HepG2 (cell line): ENCODE data around the gene CHMP5. TPM values are rescaled to one million over a fixed set of nuclear protein-coding genes. Genes with fewer than 3 reads are reported as not detected.

ENCODE experiments used
- AKAP8 ChIP-seq: sonication (generic); formaldehyde crosslinking; IDR thresholded peaks from 2 replicates; pipeline ENCODE4 v1.5.1; 2020; ENCODE audit warnings: mild to moderate bottlenecking, missing genetic modification reagents
- ATF5 ChIP-seq: sonication (generic); formaldehyde crosslinking; IDR thresholded peaks from 2 replicates; pipeline ENCODE4 v1.4.0; 2020; ENCODE audit warnings: mild to moderate bottlenecking, low read depth, missing genetic modification reagents
- CCDC6 ChIP-seq: sonication (generic); formaldehyde crosslinking; IDR thresholded peaks from 2 replicates; pipeline ENCODE4 v1.8.1; 2022; ENCODE audit warnings: mild to moderate bottlenecking, missing genetic modification reagents, moderate library complexity
- CENPX ChIP-seq: sonication (generic); formaldehyde crosslinking; IDR thresholded peaks from 2 replicates; pipeline ENCODE4 v1.9.0; 2021; ENCODE audit warnings: mild to moderate bottlenecking, missing genetic modification reagents, moderate library complexity
- DNMT1 ChIP-seq: sonication (generic); formaldehyde crosslinking; IDR thresholded peaks from 2 replicates; pipeline ENCODE4 v1.5.1; 2020; ENCODE audit warnings: mild to moderate bottlenecking, missing genetic modification reagents
- ELK4 ChIP-seq: sonication (generic); formaldehyde crosslinking; IDR thresholded peaks from 2 replicates; pipeline ENCODE4 v1.9.0; 2021; ENCODE audit warnings: missing genetic modification reagents, borderline replicate concordance
- ESRRA ChIP-seq: sonication (generic); formaldehyde crosslinking; IDR thresholded peaks from 2 replicates; pipeline ENCODE4 v1.5.1; 2020; ENCODE audit warnings: mild to moderate bottlenecking, low read depth, missing genetic modification reagents
- FOXJ3 ChIP-seq: sonication (generic); formaldehyde crosslinking; IDR thresholded peaks from 2 replicates; pipeline ENCODE4 v1.4.0; 2020; ENCODE audit warnings: missing genetic modification reagents, mild to moderate bottlenecking, borderline replicate concordance
- KLF12 ChIP-seq: sonication (generic); formaldehyde crosslinking; IDR thresholded peaks from 2 replicates; pipeline ENCODE4 v1.4.0; 2020; ENCODE audit warnings: missing genetic modification reagents, borderline replicate concordance
- MEF2D ChIP-seq: sonication (generic); formaldehyde crosslinking; IDR thresholded peaks from 2 replicates; pipeline ENCODE4 v1.5.1; 2020; ENCODE audit warnings: mild to moderate bottlenecking, missing genetic modification reagents
- MYC ChIP-seq: sonication (generic); formaldehyde crosslinking; IDR thresholded peaks from 2 replicates; pipeline ENCODE4 v1.9.0; 2021; ENCODE audit warnings: missing genetic modification reagents, borderline replicate concordance
- NBN ChIP-seq: fragments of 450-650 bp; conservative IDR thresholded peaks from 2 replicates; pipeline ENCODE4 v1.6.1; 2017
- NKX3-1 ChIP-seq: sonication (generic); formaldehyde crosslinking; IDR thresholded peaks from 2 replicates; pipeline ENCODE4 v1.5.0; 2020; ENCODE audit warnings: missing genetic modification reagents
- SATB2 ChIP-seq: sonication (generic); formaldehyde crosslinking; IDR thresholded peaks from 2 replicates; pipeline ENCODE4 v1.5.0; 2020; ENCODE audit warnings: missing genetic modification reagents
- U2AF1 ChIP-seq: fragments of 200-400 bp; formaldehyde crosslinking; optimal IDR thresholded peaks from 2 replicates; pipeline ENCODE3; 2017; ENCODE audit warnings: mild to moderate bottlenecking, low read depth, low read length
- ZC3H4 ChIP-seq: sonication (generic); formaldehyde crosslinking; IDR thresholded peaks from 2 replicates; pipeline ENCODE4 v1.4.0; 2020; ENCODE audit warnings: missing genetic modification reagents, borderline replicate concordance
- ZNF121 ChIP-seq: sonication (generic); formaldehyde crosslinking; IDR thresholded peaks from 2 replicates; pipeline ENCODE4 v1.5.0; 2020; ENCODE audit warnings: mild to moderate bottlenecking, missing genetic modification reagents
- ZNF230 ChIP-seq: sonication (generic); formaldehyde crosslinking; IDR thresholded peaks from 2 replicates; pipeline ENCODE4 v1.4.0; 2020; ENCODE audit warnings: mild to moderate bottlenecking, missing genetic modification reagents
- ZNF317 ChIP-seq: sonication (generic); formaldehyde crosslinking; IDR thresholded peaks from 2 replicates; pipeline ENCODE4 v1.5.0; 2020; ENCODE audit warnings: mild to moderate bottlenecking, missing genetic modification reagents
- ZNF382 ChIP-seq: sonication (generic); formaldehyde crosslinking; IDR thresholded peaks from 2 replicates; pipeline ENCODE4 v1.5.0; 2020; ENCODE audit warnings: missing genetic modification reagents, mild to moderate bottlenecking, borderline replicate concordance
- ZNF446 ChIP-seq: sonication (generic); formaldehyde crosslinking; IDR thresholded peaks from 2 replicates; pipeline ENCODE4 v1.5.0; 2020; ENCODE audit warnings: mild to moderate bottlenecking, missing genetic modification reagents
- ZNF468 ChIP-seq: sonication (generic); formaldehyde crosslinking; IDR thresholded peaks from 2 replicates; pipeline ENCODE4 v1.8.0; 2022; ENCODE audit warnings: mild to moderate bottlenecking, moderate library complexity, missing genetic modification reagents
- ZNF501 ChIP-seq: sonication (generic); formaldehyde crosslinking; IDR thresholded peaks from 2 replicates; pipeline ENCODE4 v1.5.1; 2020; ENCODE audit warnings: mild to moderate bottlenecking, moderate library complexity, missing genetic modification reagents
- ZNF766 ChIP-seq: sonication (generic); formaldehyde crosslinking; IDR thresholded peaks from 2 replicates; pipeline ENCODE4 v1.5.0; 2020; ENCODE audit warnings: missing genetic modification reagents, borderline replicate concordance
- ZNF780A ChIP-seq: sonication (generic); formaldehyde crosslinking; IDR thresholded peaks from 2 replicates; pipeline ENCODE4 v1.8.0; 2022; ENCODE audit warnings: mild to moderate bottlenecking, missing genetic modification reagents, moderate library complexity
- ZNF792 ChIP-seq: IDR thresholded peaks from 2 replicates; pipeline ENCODE4 v1.6.1; 2016
- ZNF891 ChIP-seq: sonication (generic); formaldehyde crosslinking; IDR thresholded peaks from 2 replicates; pipeline ENCODE4 v1.5.0; 2020; ENCODE audit warnings: mild to moderate bottlenecking, missing genetic modification reagents
- polyA plus RNA-seq, 8 experiments: library from polyadenylated mRNA; depleted of rRNA in 3 of 8; stranded (reverse) in 7 of 8; unstranded in 1 of 8; fragments of >200 nt; fragmentation: Illumina TruSeq in 4 of 8; extraction: Trizol in 4 of 8; gene quantifications; 2 replicates each; pipeline versions ENCODE4 v1.2.1 to v1.2.3, GENCODE V29; 2011 to 2016; ENCODE audit warnings: low read depth in 4 of 8, missing spikeins in 1 of 8, mixed read lengths in 1 of 8; ENCODE audit not compliant: insufficient read depth in 1 of 8
- total RNA-seq, 5 experiments: library from RNA; depleted of rRNA; stranded (reverse); fragments of >200 nt; fragmentation: Illumina TruSeq; extraction: Trizol; gene quantifications; 2 replicates each; pipeline ENCODE4 v1.2.3, GENCODE V29; 2016; ENCODE audit warnings: low read depth in 1 of 5
- TF ChIP-seq, protein P1 (sequence below): IDR thresholded peaks from 2 replicates; pipeline ENCODE4 v1.6.1; 2016; ENCODE audit warnings: low read depth
- TF ChIP-seq, protein P2 (sequence below): sonication (generic); formaldehyde crosslinking; IDR thresholded peaks from 2 replicates; pipeline ENCODE4 v1.4.0; 2020; ENCODE audit warnings: missing genetic modification reagents

Gene CHMP5
- total and polyA plus RNA-seq, 2 of the 13 experiments (the other 11 are each of a cell fraction or from before 2014, with no cell fraction given): 46.0 to 57.3 TPM

- TF ChIP-seq U2AF1 (no peak), ZC3H4 (CRISPR knock-in tag) (no peak), KLF12 (CRISPR knock-in tag) (0 out of 2 replicates have a peak, but pooled peaks have one; percentile 55), ELK4 (CRISPR knock-in tag) (no peak), ATF5 (CRISPR knock-in tag) (no peak; the same call in 1 of the 2 replicates), MEF2D (CRISPR knock-in tag) (no peak), ZNF792 (0 out of 2 replicates have a peak, but pooled peaks have one; percentile 14), ZNF891 (CRISPR knock-in tag) (peak; percentile 82), ZNF446 (0 out of 2 replicates have a peak, but pooled peaks have one; percentile 8), FOXJ3 (CRISPR knock-in tag) (no peak), ZNF382 (CRISPR knock-in tag) (no peak), ZNF317 (peak; percentile 61; the same call in 1 of the 2 replicates), ZNF780A (CRISPR knock-in tag) (no peak), ZNF766 (no peak), ZNF230 (no peak; the same call in 1 of the 2 replicates), AKAP8 (CRISPR knock-in tag) (no peak), CCDC6 (CRISPR knock-in tag) (no peak), ESRRA (CRISPR knock-in tag) (no peak), ZNF468 (CRISPR knock-in tag) (no peak), CENPX (CRISPR knock-in tag) (no peak), NBN (no peak), NKX3-1 (CRISPR knock-in tag) (no peak), DNMT1 (CRISPR knock-in tag) (no peak), SATB2 (CRISPR knock-in tag) (no peak), MYC (CRISPR knock-in tag) (peak; percentile 49; the same call in 1 of the 2 replicates), ZNF501 (CRISPR knock-in tag) (0 out of 2 replicates have a peak, but pooled peaks have one; percentile 6), ZNF121 (CRISPR knock-in tag) (no peak)
- TF ChIP-seq, protein P1, sequence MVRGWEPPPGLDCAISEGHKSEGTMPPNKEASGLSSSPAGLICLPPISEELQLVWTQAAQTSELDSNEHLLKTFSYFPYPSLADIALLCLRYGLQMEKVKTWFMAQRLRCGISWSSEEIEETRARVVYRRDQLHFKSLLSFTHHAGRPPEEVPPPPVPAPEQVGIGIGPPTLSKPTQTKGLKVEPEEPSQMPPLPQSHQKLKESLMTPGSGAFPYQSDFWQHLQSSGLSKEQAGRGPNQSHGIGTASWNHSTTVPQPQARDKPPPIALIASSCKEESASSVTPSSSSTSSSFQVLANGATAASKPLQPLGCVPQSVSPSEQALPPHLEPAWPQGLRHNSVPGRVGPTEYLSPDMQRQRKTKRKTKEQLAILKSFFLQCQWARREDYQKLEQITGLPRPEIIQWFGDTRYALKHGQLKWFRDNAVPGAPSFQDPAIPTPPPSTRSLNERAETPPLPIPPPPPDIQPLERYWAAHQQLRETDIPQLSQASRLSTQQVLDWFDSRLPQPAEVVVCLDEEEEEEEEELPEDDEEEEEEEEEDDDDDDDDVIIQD (CRISPR knock-in tag): no peak
- TF ChIP-seq, protein P2, sequence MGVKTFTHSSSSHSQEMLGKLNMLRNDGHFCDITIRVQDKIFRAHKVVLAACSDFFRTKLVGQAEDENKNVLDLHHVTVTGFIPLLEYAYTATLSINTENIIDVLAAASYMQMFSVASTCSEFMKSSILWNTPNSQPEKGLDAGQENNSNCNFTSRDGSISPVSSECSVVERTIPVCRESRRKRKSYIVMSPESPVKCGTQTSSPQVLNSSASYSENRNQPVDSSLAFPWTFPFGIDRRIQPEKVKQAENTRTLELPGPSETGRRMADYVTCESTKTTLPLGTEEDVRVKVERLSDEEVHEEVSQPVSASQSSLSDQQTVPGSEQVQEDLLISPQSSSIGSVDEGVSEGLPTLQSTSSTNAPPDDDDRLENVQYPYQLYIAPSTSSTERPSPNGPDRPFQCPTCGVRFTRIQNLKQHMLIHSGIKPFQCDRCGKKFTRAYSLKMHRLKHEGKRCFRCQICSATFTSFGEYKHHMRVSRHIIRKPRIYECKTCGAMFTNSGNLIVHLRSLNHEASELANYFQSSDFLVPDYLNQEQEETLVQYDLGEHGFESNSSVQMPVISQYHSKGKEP (CRISPR knock-in tag): no peak
Observed at GRCh38 chr9:33264003-33264472, 811 bp upstream of the CHMP5 start (continued).
